HEK293T (cell line): ENCODE measurements around the gene DVL3.

Experiments used
- CTCF ChIA-PET: fragments of 350-600 bp; formaldehyde crosslinking; extraction: SDS; loops from one replicate; lab custom pipeline; 2021; ENCODE audit warnings: antibody characterized with exemption, inconsistent platforms; lab: Yijun Ruan, JAX
- POLR2A ChIA-PET: fragments of 350-600 bp; formaldehyde crosslinking; extraction: SDS; loops from one replicate; lab custom pipeline; 2020; ENCODE audit warnings: antibody characterized with exemption, inconsistent platforms; lab: Yijun Ruan, JAX
- DNase-seq: peaks from one replicate; pipeline ENCODE4 v3.0.0; 2012; ENCODE audit warnings: mixed read lengths; ENCODE audit errors: extremely low spot score
- ARNT ChIP-seq: fragments of 450-650 bp; IDR thresholded peaks from 2 replicates; pipeline ENCODE4 v1.6.1; 2017; ENCODE audit warnings: mild to moderate bottlenecking
- BHLHE40 ChIP-seq: fragments of 450-650 bp; IDR thresholded peaks from 2 replicates; pipeline ENCODE4 v1.6.1; 2016; ENCODE audit warnings: mild to moderate bottlenecking, moderate library complexity, borderline replicate concordance
- CTBP1 ChIP-seq: fragments of 450-650 bp; IDR thresholded peaks from 2 replicates; pipeline ENCODE4 v1.6.1; 2016; ENCODE audit warnings: borderline replicate concordance
- ELF4 ChIP-seq: fragments of 450-650 bp; IDR thresholded peaks from 2 replicates; pipeline ENCODE4 v1.6.1; 2017; ENCODE audit warnings: antibody characterized with exemption
- FOXA1 ChIP-seq: fragments of 450-650 bp; IDR thresholded peaks from 2 replicates; pipeline ENCODE4 v1.6.1; 2016; ENCODE audit warnings: mild to moderate bottlenecking
- FOXK2 ChIP-seq: fragments of 450-650 bp; IDR thresholded peaks from 2 replicates; pipeline ENCODE4 v1.6.1; 2016; ENCODE audit warnings: mild to moderate bottlenecking
- FOXM1 ChIP-seq: fragments of 450-650 bp; IDR thresholded peaks from 2 replicates; pipeline ENCODE4 v1.6.1; 2017; ENCODE audit warnings: mild to moderate bottlenecking, borderline replicate concordance
- HDGF ChIP-seq: fragments of 450-650 bp; IDR thresholded peaks from 2 replicates; pipeline ENCODE4 v1.6.1; 2017; ENCODE audit warnings: antibody characterized with exemption, borderline replicate concordance
- L3MBTL2 ChIP-seq: fragments of 450-650 bp; conservative IDR thresholded peaks from 2 replicates; pipeline ENCODE4 v1.6.1; 2016; ENCODE audit warnings: mild to moderate bottlenecking
- LEF1 ChIP-seq: fragments of 450-650 bp; IDR thresholded peaks from 2 replicates; pipeline ENCODE4 v1.6.1; 2017; ENCODE audit warnings: mild to moderate bottlenecking, borderline replicate concordance
- NFRKB ChIP-seq: fragments of 450-650 bp; IDR thresholded peaks from 2 replicates; pipeline ENCODE4 v1.6.1; 2016; ENCODE audit warnings: mild to moderate bottlenecking, moderate library complexity
- SP1 ChIP-seq: fragments of 450-650 bp; IDR thresholded peaks from 2 replicates; pipeline ENCODE4 v1.6.1; 2017
- SUZ12 ChIP-seq: fragments of 450-650 bp; IDR thresholded peaks from 2 replicates; pipeline ENCODE4 v1.6.1; 2016; ENCODE audit warnings: mild to moderate bottlenecking
- TARDBP ChIP-seq: fragments of 450-650 bp; IDR thresholded peaks from 2 replicates; pipeline ENCODE4 v1.6.1; 2016
- ZNF384 ChIP-seq: fragments of 450-650 bp; IDR thresholded peaks from 2 replicates; pipeline ENCODE4 v1.6.1; 2016
- TF ChIP-seq, protein P1 (sequence below): fragments of 450-650 bp; IDR thresholded peaks from 2 replicates; pipeline ENCODE4 v1.6.1; 2016

DVL3 gene

DNA sequence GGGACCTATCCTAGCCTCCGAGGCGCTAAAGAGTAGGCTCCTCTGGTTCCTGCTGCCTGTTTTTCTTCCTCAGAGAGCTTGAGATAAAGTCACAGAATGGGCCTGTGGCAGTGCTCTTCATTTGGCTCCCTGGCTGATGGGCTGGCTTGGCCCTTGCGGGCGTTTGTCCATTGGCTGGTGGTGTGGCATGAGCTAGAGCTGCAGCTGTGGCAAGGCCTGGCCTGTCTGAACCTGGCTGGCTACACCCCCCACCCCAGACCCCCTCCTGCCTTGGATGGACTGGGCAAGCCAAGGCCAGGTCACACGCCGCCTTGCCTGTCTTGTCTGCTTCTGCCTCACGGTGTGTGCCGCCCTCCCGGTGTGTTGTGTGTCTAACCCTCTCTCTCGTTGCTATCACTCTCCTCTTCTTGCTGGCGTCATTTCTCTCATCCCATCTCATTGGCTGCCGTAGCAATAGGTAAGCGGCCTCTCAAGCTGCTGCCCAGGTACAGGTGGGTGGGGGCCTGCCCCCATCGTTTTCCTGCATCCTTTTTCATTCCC, 22.7 kb downstream of the DVL3 start:
- TF ChIP-seq NFRKB (no peak), FOXM1 (no peak), ELF4 (no peak), SUZ12 (no peak), CTBP1 (no peak), FOXA1 (no peak), ZNF384 (no peak), FOXK2 (no peak), BHLHE40 (no peak), TARDBP (no peak), HDGF (no peak), SP1 (no peak), ARNT (no peak), L3MBTL2 (no peak), LEF1 (no peak)
- TF ChIP-seq, protein P1, sequence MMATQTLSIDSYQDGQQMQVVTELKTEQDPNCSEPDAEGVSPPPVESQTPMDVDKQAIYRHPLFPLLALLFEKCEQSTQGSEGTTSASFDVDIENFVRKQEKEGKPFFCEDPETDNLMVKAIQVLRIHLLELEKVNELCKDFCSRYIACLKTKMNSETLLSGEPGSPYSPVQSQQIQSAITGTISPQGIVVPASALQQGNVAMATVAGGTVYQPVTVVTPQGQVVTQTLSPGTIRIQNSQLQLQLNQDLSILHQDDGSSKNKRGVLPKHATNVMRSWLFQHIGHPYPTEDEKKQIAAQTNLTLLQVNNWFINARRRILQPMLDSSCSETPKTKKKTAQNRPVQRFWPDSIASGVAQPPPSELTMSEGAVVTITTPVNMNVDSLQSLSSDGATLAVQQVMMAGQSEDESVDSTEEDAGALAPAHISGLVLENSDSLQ: no peak
- POLR2A ChIA-PET: no interaction called here
- DNase-seq: no peak
- CTCF ChIA-PET: no interaction called here

- POLR2A ChIA-PET: no interaction called here
Observed at GRCh38 chr3:184178521-184179138, 23.5 kb downstream of the DVL3 start.

GRCh38 chr3:184180165-184180564, 25.0 kb downstream of the DVL3 start:
- ChIA-PET CTCF (no interaction called here), POLR2A (interaction anchor here (1.5 kb wide), 1 partner anchor 46 kb away, joined by 3 read pairs; no protein-coding TSS in a partner anchor)
- TF ChIP-seq FOXK2: no peak
- TF ChIP-seq FOXA1: no peak
- no peak for TF ChIP-seq L3MBTL2
- TF ChIP-seq HDGF: no peak
- no peak for TF ChIP-seq ARNT
- TF ChIP-seq ELF4: no peak
- no peak for DNase-seq

More at GRCh38 chr3:184178521-184179138, 23.5 kb downstream of the DVL3 start:
- no peak for TF ChIP-seq SUZ12
- TF ChIP-seq SP1: no peak
- no peak for TF ChIP-seq FOXM1
- TF ChIP-seq HDGF: no peak
- TF ChIP-seq ELF4: no peak
- TF ChIP-seq BHLHE40: no peak
- TF ChIP-seq LEF1: no peak
- TF ChIP-seq L3MBTL2: no peak
- no peak for TF ChIP-seq FOXK2
- CTCF ChIA-PET: no interaction called here
- no peak for DNase-seq

- TF ChIP-seq LEF1 (no peak), FOXA1 (no peak), CTBP1 (no peak), ELF4 (no peak), ZNF384 (no peak), NFRKB (no peak), BHLHE40 (no peak), SP1 (no peak), ARNT (no peak), FOXM1 (no peak), HDGF (no peak), FOXK2 (no peak), TARDBP (no peak), SUZ12 (no peak), L3MBTL2 (no peak)
- TF ChIP-seq, protein P1: no peak
- no peak for DNase-seq
- ChIA-PET CTCF (no interaction called here), POLR2A (interaction anchor here (1.5 kb wide), 1 partner anchor 48 kb away, joined by 3 read pairs; no protein-coding TSS in a partner anchor)
Observed at GRCh38 chr3:184181596-184181995, 26.4 kb downstream of the DVL3 start.

- CTCF ChIA-PET: interaction anchor here (0.8 kb wide), 1 partner anchor 44 kb away, joined by 3 read pairs; no protein-coding TSS in a partner anchor
- TF ChIP-seq BHLHE40: no peak
- no peak for TF ChIP-seq TARDBP
- no peak for TF ChIP-seq NFRKB
- no peak for TF ChIP-seq FOXM1
- no peak for TF ChIP-seq ELF4
- no peak for TF ChIP-seq ZNF384
- TF ChIP-seq CTBP1: no peak
- no peak for TF ChIP-seq SUZ12
- TF ChIP-seq FOXA1: no peak
- TF ChIP-seq L3MBTL2: no peak
- no peak for TF ChIP-seq SP1
- no peak for TF ChIP-seq FOXK2
- TF ChIP-seq, protein P1: no peak
- no peak for TF ChIP-seq LEF1
- no peak for TF ChIP-seq ARNT
- TF ChIP-seq HDGF: no peak
- POLR2A ChIA-PET: interaction anchor here (1.1 kb wide), 1 partner anchor 50 kb away, joined by 3 read pairs; no protein-coding TSS in a partner anchor
- DNase-seq: no peak
Observed at GRCh38 chr3:184183679-184184078, 28.5 kb downstream of the DVL3 start.
